GM10248 (cell line): ENCODE results near the gene KATNAL1.

Source experiments
- CTCF ChIA-PET: fragments of 300-600 bp; sonication (Branson Sonifier 250); formaldehyde crosslinking; extraction: SDS; loops from one replicate; lab custom pipeline; 2021; ENCODE audit warnings: antibody characterized with exemption; lab: Yijun Ruan, JAX
- POLR2A ChIA-PET: fragments of 350-650 bp; sonication (Branson Sonifier 250); formaldehyde crosslinking; extraction: SDS; loops from one replicate; lab custom pipeline; 2020; ENCODE audit warnings: antibody characterized with exemption; lab: Yijun Ruan, JAX
- DNase-seq: peaks from one replicate; pipeline ENCODE4 v3.0.0; 2012; ENCODE audit errors: extremely low spot score
- CTCF ChIP-seq: IDR thresholded peaks from 2 replicates; pipeline ENCODE4 v1.5.1; 2012; ENCODE audit warnings: mild to moderate bottlenecking, low read depth; ENCODE audit errors: extremely low read depth, missing control alignments, control extremely low read depth

Gene KATNAL1

GRCh38 chr13:30164146-30164545 lies 143.2 kb downstream of the KATNAL1 start:
- CTCF ChIA-PET, result interaction anchor here (1.3 to 1.4 kb wide), 2 partner anchors 15 to 32 kb away, joined by 4 to 5 read pairs; no protein-coding TSS in a partner anchor
- POLR2A ChIA-PET, result no interaction called here
- no peak for TF ChIP-seq CTCF
- DNase-seq, result no peak

- no peak for TF ChIP-seq CTCF
- ChIA-PET POLR2A (interaction anchor here (0.6 kb wide), 1 partner anchor 330 kb away, joined by 3 read pairs; no protein-coding TSS in a partner anchor), CTCF (interaction anchor here (1.5 kb wide), 1 partner anchor 15 kb away, joined by 6 read pairs; no protein-coding TSS in a partner anchor)
- DNase-seq, result no peak
Observed at GRCh38 chr13:30163441-30163840, 143.9 kb downstream of the KATNAL1 start.

GRCh38 chr13:30159446-30159839 lies 147.9 kb downstream of the KATNAL1 start:
- peak; percentile 55 for DNase-seq
- ChIA-PET CTCF (interaction anchor here (1.3 to 5.0 kb wide), 5 partner anchors 10 to 45 kb away, joined by 4 to 81 read pairs (median 21); no protein-coding TSS in a partner anchor), POLR2A (no interaction called here)
- no peak for TF ChIP-seq CTCF

GRCh38 chr13:30158774-30159445 lies 148.4 kb downstream of the KATNAL1 start:
- ChIA-PET CTCF (interaction anchor here (0.8 to 5.0 kb wide), 8 partner anchors 10 to 46 kb away, joined by 3 to 81 read pairs (median 4); no protein-coding TSS in a partner anchor), POLR2A (no interaction called here)
- peak; percentile 22 for TF ChIP-seq CTCF
- DNase-seq, result no peak

GRCh38 chr13:30157616-30157993 lies 149.7 kb downstream of the KATNAL1 start:
- peak; percentile 56 for DNase-seq
- TF ChIP-seq CTCF, result no peak
- ChIA-PET CTCF (interaction anchor here (1.0 to 5.0 kb wide), 10 partner anchors 11 to 424 kb away, joined by 3 to 81 read pairs (median 4); no protein-coding TSS in a partner anchor), POLR2A (no interaction called here)

GRCh38 chr13:30156826-30157615 lies 150.3 kb downstream of the KATNAL1 start:
- CTCF ChIA-PET, result interaction anchor here (0.8 to 5.0 kb wide), 12 partner anchors 10 to 424 kb away, joined by 3 to 81 read pairs (median 4); no protein-coding TSS in a partner anchor
- DNase-seq, result no peak
- TF ChIP-seq CTCF, result no peak
- POLR2A ChIA-PET, result no interaction called here
